Endothelial cell of umbilical vein (primary cell): ENCODE results near the gene OR51E2. TPM values are rescaled to one million over a fixed set of nuclear protein-coding genes. Genes with fewer than 3 reads are reported as not detected.

Experiments used
- BruUV-seq: library from RNA; stranded (reverse); fragments of 400-500 nt; replicated peaks from 2 replicates; lab custom pipeline; 2021; lab: Mats Ljungman, UMichigan
- CTCF ChIA-PET: fragments of 300-600, 350-600 bp; sonication (Branson Sonifier 250); formaldehyde crosslinking; loops from one replicate; lab custom pipeline; 2021; ENCODE audit warnings: antibody characterized with exemption, inconsistent platforms; lab: Charles Lee
- POLR2A ChIA-PET: fragments of 300-600, 350-600 bp; sonication (Branson Sonifier 250); formaldehyde crosslinking; loops from one replicate; lab custom pipeline; 2021; ENCODE audit warnings: antibody characterized with exemption, inconsistent platforms; lab: Charles Lee
- DNase-seq: peaks from one replicate; pipeline ENCODE4 v3.0.0-alpha.2; 2011; ENCODE audit warnings: low read depth, low spot score
- FAIRE-seq: peaks from 2 replicates; lab custom pipeline; 2011; peaks lifted over from hg19 to GRCh38; lab: Jason Lieb, UNC
- H2AFZ ChIP-seq: 2 replicates; pipeline ENCODE4 v1.6.0; 2012; ENCODE audit warnings: low read depth, low read length, control low read depth, inconsistent platforms
- H3K27ac ChIP-seq: 2 replicates; pipeline ENCODE4 v1.5.1; 2011; ENCODE audit warnings: low read depth, mild to moderate bottlenecking, control low read depth, low read length, moderate library complexity; ENCODE audit not compliant: insufficient read depth
- H3K27me3 ChIP-seq, 2 experiments: 2 replicates each; pipeline versions ENCODE4 v1.6.0 to v1.6.1; 2011; ENCODE audit warnings: low read length in 2 of 2, mixed read lengths in 1 of 2; ENCODE audit not compliant: control insufficient read depth in 2 of 2, insufficient read depth in 2 of 2
- H3K36me3 ChIP-seq, 2 experiments: 2 replicates in 1 of 2; 3 replicates in 1 of 2; pipeline ENCODE4 v1.5.1; 2011; ENCODE audit warnings: low read length in 2 of 2, mild to moderate bottlenecking in 1 of 2, moderate library complexity in 1 of 2; ENCODE audit not compliant: control insufficient read depth in 2 of 2, insufficient read depth in 2 of 2; ENCODE audit errors: extremely low read depth in 1 of 2
- H3K4me1 ChIP-seq: 3 replicates; pipeline ENCODE4 v1.5.1; 2011; ENCODE audit warnings: mild to moderate bottlenecking, low read length; ENCODE audit not compliant: control insufficient read depth, insufficient read depth; ENCODE audit errors: extremely low read depth
- H3K4me2 ChIP-seq: 2 replicates; pipeline ENCODE4 v1.6.1; 2011; ENCODE audit warnings: low read length, control low read depth, mixed read lengths; ENCODE audit not compliant: insufficient read depth
- H3K4me3 ChIP-seq, 3 experiments: fragments of 200-600 bp in 1 of 3; sonication (generic), shearing (Covaris generic) in 1 of 3; replicated peaks in 1 of 3; 2 replicates each; pipeline ENCODE4 v1.5.1; 2011 to 2016; ENCODE audit warnings: control low read depth in 3 of 3, low read length in 3 of 3, mild to moderate bottlenecking in 2 of 3, inconsistent platforms in 1 of 3, low read depth in 1 of 3, moderate library complexity in 1 of 3; ENCODE audit not compliant: insufficient read depth in 1 of 3
- H3K79me2 ChIP-seq: 2 replicates; pipeline ENCODE4 v1.6.0; 2012; ENCODE audit warnings: low read length, inconsistent platforms; ENCODE audit not compliant: control insufficient read depth, insufficient read depth
- H3K9ac ChIP-seq: replicated peaks from 2 replicates; pipeline ENCODE3; 2011; ENCODE audit warnings: low read length, control low read depth; ENCODE audit not compliant: insufficient read depth; ENCODE audit errors: extremely low read depth
- H3K9me1 ChIP-seq: replicated peaks from 3 replicates; pipeline ENCODE4 v1.6.0; 2011; ENCODE audit warnings: mild to moderate bottlenecking, low read length; ENCODE audit not compliant: control insufficient read depth, insufficient read depth; ENCODE audit errors: extremely low read depth
- H3K9me3 ChIP-seq: replicated peaks from 2 replicates; pipeline ENCODE4 v1.5.1; 2012; ENCODE audit warnings: low read length, inconsistent platforms; ENCODE audit not compliant: control insufficient read depth, insufficient read depth
- H4K20me1 ChIP-seq: replicated peaks from 2 replicates; pipeline ENCODE3; 2011; ENCODE audit warnings: mild to moderate bottlenecking, low read length; ENCODE audit not compliant: control insufficient read depth, insufficient read depth; ENCODE audit errors: extremely low read depth
- CTCF ChIP-seq, 2 donors: IDR thresholded peaks; 1 replicate in 1 of 2; 2 replicates in 1 of 2; pipeline ENCODE4 v1.5.1; 2011; ENCODE audit warnings: low read length in 2 of 2, mild to moderate bottlenecking in 2 of 2, moderate library complexity in 2 of 2, control low read depth in 1 of 2, inconsistent platforms in 1 of 2, low read depth in 1 of 2; ENCODE audit not compliant: insufficient read depth in 1 of 2; ENCODE audit errors: extremely low read depth in 1 of 2
- EZH2 ChIP-seq: IDR thresholded peaks from 2 replicates; pipeline ENCODE4 v1.6.1; 2012; ENCODE audit warnings: borderline replicate concordance, low read depth, mild to moderate bottlenecking, moderate library complexity, low read length, inconsistent platforms; ENCODE audit not compliant: severe bottlenecking
- FOS ChIP-seq: IDR thresholded peaks from 2 replicates; pipeline ENCODE4 v1.6.1; 2011; ENCODE audit warnings: mild to moderate bottlenecking, low read length, moderate library complexity, borderline replicate concordance; ENCODE audit not compliant: insufficient read depth
- GATA2 ChIP-seq: IDR thresholded peaks from 2 replicates; pipeline ENCODE4 v1.7.0; 2011; ENCODE audit warnings: low read depth, mild to moderate bottlenecking, moderate library complexity, mixed read lengths, low read length; ENCODE audit not compliant: insufficient read length, insufficient read depth
- JUN ChIP-seq: IDR thresholded peaks from 2 replicates; pipeline ENCODE4 v1.6.1; 2011; ENCODE audit warnings: borderline replicate concordance, low read depth; ENCODE audit not compliant: insufficient read length, insufficient read depth
- MAX ChIP-seq: IDR thresholded peaks from 2 replicates; pipeline ENCODE4 v1.6.1; 2011; ENCODE audit not compliant: insufficient read depth, insufficient read length
- MYC ChIP-seq: IDR thresholded peaks from one replicate; pipeline ENCODE4 v1.6.1; 2011; ENCODE audit warnings: mild to moderate bottlenecking, low read depth, low read length
- POLR2A ChIP-seq: IDR thresholded peaks from 2 replicates; pipeline ENCODE4 v1.6.1; 2012; ENCODE audit warnings: low read depth, mild to moderate bottlenecking, control low read depth, low read length
- POLR2AphosphoS5 ChIP-seq: IDR thresholded peaks from 2 replicates; pipeline ENCODE4 v1.6.1; 2012; ENCODE audit warnings: low read depth, mild to moderate bottlenecking, control low read depth, low read length, moderate library complexity; ENCODE audit not compliant: insufficient read depth
- dilution Hi-C: fragments of 300-500 bp; cut with MboI; formaldehyde crosslinking; loops from one replicate; pipeline ENCODE4 v1.15.0; 2019; ENCODE audit warnings: low sequenced_read_pairs; ENCODE audit not compliant: extremely low pct_ligation_motif_present
- intact Hi-C: fragments of 100-400 bp; cut with micrococcal nuclease; formaldehyde crosslinking; loops from one replicate; pipeline ENCODE4 v1.10.0; 2022
- polyA plus RNA-seq, 4 experiments: library from polyadenylated mRNA; depleted of rRNA in 3 of 4; stranded (reverse) in 3 of 4; unstranded in 1 of 4; fragments of >200 nt; gene quantifications; 2 replicates each; pipeline versions ENCODE4 v1.2.1 to v1.2.3, GENCODE V29; 2011 to 2012; ENCODE audit warnings: missing spikeins in 1 of 4
- total RNA-seq: library from RNA; stranded (reverse); gene quantifications from 2 replicates; pipeline ENCODE4 v1.2.3, GENCODE V29; 2021

The OR51E2 gene
- total and polyA plus RNA-seq, 2 donors (not counting 3 experiments of a cell fraction or from before 2014, with no cell fraction given), result not detected

- H3K27me3 ChIP-seq, result no peaks in the 10 kb centered on the region
- CTCF ChIA-PET, result interaction anchor here (5.5 kb wide), 1 partner anchor 11 kb away, joined by 32 read pairs; the partner anchor contains the start of gene OR51D1
- H3K79me2 ChIP-seq, result no peaks in the 10 kb centered on the region
- no peaks in the 10 kb centered on the region for H3K36me3 ChIP-seq
- POLR2A ChIA-PET, result no interaction called here
- H3K27ac ChIP-seq, result no peak overlapping the region
- no peak for TF ChIP-seq GATA2
- no peak for TF ChIP-seq MAX
- TF ChIP-seq POLR2A, result no peak
- TF ChIP-seq EZH2, result no peak
- no peak for TF ChIP-seq POLR2AphosphoS5
- TF ChIP-seq FOS, result no peak
- TF ChIP-seq JUN, result no peak
- FAIRE-seq, result no peak
- no peaks in the 10 kb centered on the region for H3K9me3 ChIP-seq
- H3K9ac ChIP-seq, result no peak overlapping the region
- no peaks in the 10 kb centered on the region for H4K20me1 ChIP-seq
- dilution Hi-C loops, result no loop called here
- no peaks in the 10 kb centered on the region for H3K4me1 ChIP-seq
- no peak overlapping the region for H2AFZ ChIP-seq
- no peaks in the 10 kb centered on the region for H3K9me1 ChIP-seq
- H3K4me3 ChIP-seq, result no peak overlapping the region
- no peak overlapping the region for H3K4me2 ChIP-seq
- DNase-seq, result no peak
- no TSS peak for BruUV-seq
- intact Hi-C loops, result no loop called here
These were observed 49.9 kb downstream of the OR51E2 start for GRCh38 chr11:4647766-4648165.

- no peak for TF ChIP-seq MYC
- TF ChIP-seq CTCF (IDR thresholded peaks at IDR 0.05; ENCODE audit: extremely low read depth in 1 of 2, insufficient read depth in 1 of 2, low read depth in 1 of 2, low read length in 2 of 2), result no peak
- no peak for TF ChIP-seq FOS
- TF ChIP-seq POLR2A, result no peak
- TF ChIP-seq JUN, result no peak
- TF ChIP-seq MAX, result no peak
- TF ChIP-seq EZH2, result no peak
- no peak for TF ChIP-seq GATA2
- TF ChIP-seq POLR2AphosphoS5, result no peak
- dilution Hi-C loops (no loop called here), intact Hi-C loops (no loop called here)
- Histone ChIP-seq H3K27me3 (no peaks in the 10 kb centered on the region), H2AFZ (no peak overlapping the region), H3K9me1 (no peaks in the 10 kb centered on the region), H3K9ac (no peak overlapping the region), H3K79me2 (no peaks in the 10 kb centered on the region), H3K4me1 (no peaks in the 10 kb centered on the region), H3K9me3 (no peaks in the 10 kb centered on the region), H3K36me3 (no peaks in the 10 kb centered on the region), H3K4me2 (no peak overlapping the region), H3K4me3 (no peak overlapping the region), H4K20me1 (no peaks in the 10 kb centered on the region), H3K27ac (no peak overlapping the region)
- BruUV-seq, result no TSS peak
- DNase-seq (no peak), FAIRE-seq (no peak)
- ChIA-PET POLR2A (no interaction called here), CTCF (interaction anchor here (5.5 kb wide), 1 partner anchor 9 kb away, joined by 32 read pairs; the partner anchor contains the start of gene OR51D1)
These were observed 51.7 kb downstream of the OR51E2 start for GRCh38 chr11:4645974-4646373.
